Transverse colon (tissue), 4 donors: Measurements from ENCODE around the gene GAR1. TPM values are rescaled to one million over a fixed set of nuclear protein-coding genes. Genes with fewer than 3 reads are reported as not detected.

Experiments
- DNase-seq: peaks from one replicate; pipeline ENCODE4 v3.0.0-alpha.2; 2019
- H3K27ac ChIP-seq, 4 donors: fragments of 200-600 bp; sonication (generic); 2 replicates each; pipeline ENCODE4 v1.5.1; 2016 to 2018; ENCODE audit warnings: inconsistent platforms in 4 of 4
- H3K27me3 ChIP-seq: fragments of 200-600 bp; sonication (generic); 2 replicates; pipeline ENCODE4 v1.5.1; 2017; ENCODE audit warnings: inconsistent platforms
- H3K36me3 ChIP-seq, 4 donors: fragments of 200-600 bp; sonication (generic); 2 replicates each; pipeline ENCODE4 v1.5.1; 2017 to 2019; ENCODE audit warnings: inconsistent platforms in 4 of 4
- H3K4me1 ChIP-seq, 4 donors: fragments of 200-600 bp; sonication (generic); 2 replicates each; pipeline ENCODE4 v1.5.1; 2017 to 2020; ENCODE audit warnings: inconsistent platforms in 4 of 4
- H3K4me3 ChIP-seq, 4 donors: fragments of 200-600 bp; sonication (generic); 1 replicate in 1 of 4; 2 replicates in 3 of 4; pipeline versions ENCODE4 v1.5.1 to v1.6.1; 2017 to 2019; ENCODE audit warnings: inconsistent platforms in 4 of 4
- H3K9me3 ChIP-seq, 2 donors: fragments of 200-600 bp; sonication (generic); 2 replicates each; pipeline ENCODE4 v1.5.1; 2017 to 2019; ENCODE audit warnings: inconsistent platforms in 2 of 2
- EP300 ChIP-seq: sonication (generic); formaldehyde crosslinking; IDR thresholded peaks from one replicate; pipeline ENCODE4 v1.6.1; 2017; ENCODE audit warnings: antibody characterized with exemption, low read depth
- POLR2A ChIP-seq: fragments of 450-650 bp; IDR thresholded peaks from one replicate; pipeline ENCODE4 v1.6.1; 2016; ENCODE audit warnings: antibody characterized with exemption, mild to moderate bottlenecking, moderate library complexity
- POLR2AphosphoS5 ChIP-seq, 3 donors: sonication (generic); formaldehyde crosslinking; IDR thresholded peaks; one replicate each; pipeline ENCODE4 v1.6.1; 2016; ENCODE audit warnings: antibody characterized with exemption in 3 of 3
- WGBS, 2 donors: methylation state at CpG; one replicate each; pipeline ENCODE4 v1.1.5; 2018; ENCODE audit warnings: low coverage in 1 of 2; 5-methylcytosine and 5-hydroxymethylcytosine counted together
- in situ Hi-C, 4 donors: fragments of 200-750 bp; cut with MboI; loops; one replicate each; pipeline versions ENCODE4 v1.15.0 to v1.15.1; 2017; ENCODE audit warnings: low sequenced_read_pairs in 3 of 4, low pct_ligation_motif_present in 1 of 4, low pct_unique_long_range_greater_than_20kb in 1 of 4
- intact Hi-C: fragments of 100-400 bp; cut with DNase I; formaldehyde crosslinking; loops from one replicate; pipeline ENCODE4 v1.15.1; 2023; ENCODE audit warnings: low total_unique reads
- total RNA-seq, 4 donors: library from RNA; depleted of rRNA; stranded (reverse); fragments of >200 nt; gene quantifications; one replicate each; pipeline ENCODE4 v1.1.0, GENCODE V29; 2016
- TF ChIP-seq, protein P1 (sequence below), 5 experiments: fragments of 200-600 bp in 3 of 5; fragments of 450-650 bp in 2 of 5; sonication (generic) in 3 of 5; IDR thresholded peaks; 1 replicate in 2 of 5; 2 replicates in 3 of 5; pipeline ENCODE4 v1.5.1; 2016 to 2017; ENCODE audit warnings: antibody characterized with exemption in 5 of 5, inconsistent platforms in 3 of 5, mild to moderate bottlenecking in 2 of 5, moderate library complexity in 1 of 5

Gene GAR1
- total RNA-seq, 4 donors from 2014 or later: 1.9 to 8.3 (median 5.3) TPM; not detected in 1

DNA sequence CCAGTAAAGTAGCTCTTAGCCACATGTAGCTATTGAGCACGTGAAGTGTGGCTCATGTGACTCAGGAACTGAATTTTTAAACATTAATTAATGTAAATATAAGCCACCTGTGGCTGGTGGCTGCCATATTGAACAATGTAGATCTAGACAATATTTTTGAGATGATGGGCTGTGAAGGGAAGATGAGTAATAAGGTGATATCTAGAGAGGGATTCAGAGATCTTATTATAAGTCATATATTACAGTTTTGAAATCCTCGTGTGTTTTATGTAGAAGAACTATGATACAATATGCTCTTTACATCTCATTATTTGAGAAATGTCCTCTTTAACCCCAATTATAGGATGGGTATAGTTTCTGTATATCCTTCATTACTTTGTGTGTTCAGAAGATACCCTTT lies 5.6 kb downstream of the GAR1 start:
- intact Hi-C loops: no loop called here
- 59 to 63% methylated on average over 2 of the region's 2 CpGs for WGBS, 2 donors
- Histone ChIP-seq H3K4me1 (peaks cover 9 to 16% (median 14%) of the 10 kb centered on the region in 4 donors), H3K4me3 (no peak overlapping the region), H3K36me3 (peaks cover 0 to 39% (median 19%) of the 10 kb centered on the region in 4 donors), H3K27me3 (no peaks in the 10 kb centered on the region), H3K27ac (no peak overlapping the region), H3K9me3 (no peaks in the 10 kb centered on the region)
- in situ Hi-C loops: loop anchor here in 3 of 4 donors (25.0 kb wide), 4 partner anchors 109 to 1184 kb away; partner anchors contain the start of genes CASP6 (in 2 of the 3) and MCUB (in 1 of the 3)
- TF ChIP-seq, protein P1, sequence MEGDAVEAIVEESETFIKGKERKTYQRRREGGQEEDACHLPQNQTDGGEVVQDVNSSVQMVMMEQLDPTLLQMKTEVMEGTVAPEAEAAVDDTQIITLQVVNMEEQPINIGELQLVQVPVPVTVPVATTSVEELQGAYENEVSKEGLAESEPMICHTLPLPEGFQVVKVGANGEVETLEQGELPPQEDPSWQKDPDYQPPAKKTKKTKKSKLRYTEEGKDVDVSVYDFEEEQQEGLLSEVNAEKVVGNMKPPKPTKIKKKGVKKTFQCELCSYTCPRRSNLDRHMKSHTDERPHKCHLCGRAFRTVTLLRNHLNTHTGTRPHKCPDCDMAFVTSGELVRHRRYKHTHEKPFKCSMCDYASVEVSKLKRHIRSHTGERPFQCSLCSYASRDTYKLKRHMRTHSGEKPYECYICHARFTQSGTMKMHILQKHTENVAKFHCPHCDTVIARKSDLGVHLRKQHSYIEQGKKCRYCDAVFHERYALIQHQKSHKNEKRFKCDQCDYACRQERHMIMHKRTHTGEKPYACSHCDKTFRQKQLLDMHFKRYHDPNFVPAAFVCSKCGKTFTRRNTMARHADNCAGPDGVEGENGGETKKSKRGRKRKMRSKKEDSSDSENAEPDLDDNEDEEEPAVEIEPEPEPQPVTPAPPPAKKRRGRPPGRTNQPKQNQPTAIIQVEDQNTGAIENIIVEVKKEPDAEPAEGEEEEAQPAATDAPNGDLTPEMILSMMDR (IDR thresholded peaks at IDR 0.05): no peak
- no peak for TF ChIP-seq POLR2A
- no peak for TF ChIP-seq EP300
- no peak for TF ChIP-seq POLR2AphosphoS5 (IDR thresholded peaks at IDR 0.05)
- no peak for DNase-seq

DNA sequence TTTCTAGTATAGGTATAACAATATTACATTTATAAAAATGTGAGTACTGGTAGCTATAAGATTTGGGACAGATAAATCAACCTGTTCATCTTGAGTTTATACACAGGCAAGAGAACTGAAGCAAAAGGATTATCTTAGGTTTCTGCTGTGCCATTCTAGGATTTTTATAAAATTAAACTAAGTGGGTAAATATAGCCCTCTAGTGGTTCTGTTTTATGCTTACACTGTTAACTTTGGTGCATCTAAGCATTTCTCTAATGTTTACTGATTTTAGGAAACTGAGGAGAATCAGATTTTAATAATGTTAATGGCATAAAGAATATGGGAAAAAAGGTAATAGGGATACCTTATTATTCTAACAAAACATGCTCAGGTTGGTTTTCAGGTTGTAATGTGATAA lies 11.2 kb downstream of the GAR1 start:
- no peaks in the 10 kb centered on the region for H3K4me1 ChIP-seq
- H3K9me3 ChIP-seq: no peaks in the 10 kb centered on the region
- H3K4me3 ChIP-seq: no peak overlapping the region
- in situ Hi-C loops (no loop called here), intact Hi-C loops (no loop called here)
- TF ChIP-seq POLR2A: no peak
- no peak for TF ChIP-seq POLR2AphosphoS5 (IDR thresholded peaks at IDR 0.05)
- TF ChIP-seq EP300: no peak
- TF ChIP-seq, protein P1 (IDR thresholded peaks at IDR 0.05): peak; percentile 40 to 58 (median 47)
- H3K27me3 ChIP-seq: no peaks in the 10 kb centered on the region
- H3K36me3 ChIP-seq: peaks cover 0 to 42% (median 18%) of the 10 kb centered on the region in 4 donors
- H3K27ac ChIP-seq: no peak overlapping the region
- DNase-seq: no peak

DNA sequence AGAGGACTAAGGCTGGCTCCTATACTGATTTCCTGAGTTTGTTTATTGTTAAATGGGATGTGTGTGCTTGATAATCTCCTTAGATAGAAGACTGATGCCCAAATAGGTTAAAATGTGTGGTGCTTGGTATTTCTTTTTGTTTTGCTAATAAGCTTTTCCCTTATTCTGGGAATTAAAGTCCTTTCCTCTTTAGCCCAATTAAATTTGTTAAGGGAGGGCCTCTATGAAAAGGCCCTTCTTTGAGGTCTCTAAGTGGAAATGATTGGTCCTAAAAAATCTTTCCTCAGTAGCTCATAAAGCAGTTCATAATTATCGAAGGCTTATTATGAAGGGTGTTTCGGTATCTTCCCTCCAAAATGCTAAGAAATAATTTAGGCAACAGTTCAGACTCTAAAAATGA lies 12.1 kb downstream of the GAR1 start, which contains the start of gene RRH:
TSS of gene RRH (plus strand) at position 301 of the 400 bp plus-strand sequence. CDS start at position 357, 56 bp downstream.
- Histone ChIP-seq H3K27ac (no peak within 1 kb of the TSS), H3K27me3 (no peaks in the 10 kb centered on the region), H3K9me3 (no peaks in the 10 kb centered on the region), H3K4me3 (no peak within 1 kb of the TSS), H3K4me1 (no peaks in the 10 kb centered on the region), H3K36me3 (peaks cover 0 to 37% (median 15%) of the 10 kb centered on the region in 4 donors)
- TF ChIP-seq EP300: no peak
- intact Hi-C loops: no loop called here
- 92 to 96% methylated on average over 2 of the region's 2 CpGs for WGBS, 2 donors
- in situ Hi-C loops: no loop called here
- DNase-seq: no peak

DNA sequence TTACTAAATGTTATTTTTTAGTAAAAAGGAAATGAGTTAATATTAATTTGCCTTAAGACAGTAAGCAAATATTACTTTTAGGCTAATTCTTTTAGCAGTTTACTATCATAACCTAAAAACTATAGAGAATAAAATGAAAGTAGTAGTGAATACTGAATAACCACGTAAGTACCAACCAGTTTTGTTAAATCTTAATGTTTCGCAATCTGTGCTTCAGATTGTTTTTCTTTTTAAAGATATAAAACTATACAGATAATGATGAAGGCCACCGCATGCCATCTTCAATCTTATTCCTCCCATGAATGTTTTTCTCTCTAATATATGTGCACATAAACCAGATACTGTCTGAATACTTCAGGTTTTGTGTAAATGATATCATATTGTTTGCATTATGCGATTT lies 18.2 kb downstream of the GAR1 start:
- in situ Hi-C loops: no loop called here
- 92 to 93% methylated on average over 4 of the region's 4 CpGs for WGBS, 2 donors

More for the DNA sequence above, 18.2 kb downstream of the GAR1 start:
- no peaks in the 10 kb centered on the region for H3K4me1 ChIP-seq
- no peaks in the 10 kb centered on the region for H3K9me3 ChIP-seq
- TF ChIP-seq POLR2AphosphoS5 (IDR thresholded peaks at IDR 0.05) (no peak), EP300 (no peak), POLR2A (no peak)
- TF ChIP-seq, protein P1 (IDR thresholded peaks at IDR 0.05): no peak
- H3K27me3 ChIP-seq: no peaks in the 10 kb centered on the region
- H3K36me3 ChIP-seq: no peaks in the 10 kb centered on the region
- H3K27ac ChIP-seq: no peak overlapping the region
- no peak overlapping the region for H3K4me3 ChIP-seq
- intact Hi-C loops: no loop called here
- DNase-seq: no peak
